Lower leg skin (tissue), 4 donors: ENCODE measurements around the gene CHST15. TPM values are rescaled to one million over a fixed set of nuclear protein-coding genes. Genes with fewer than 3 reads are reported as not detected.

Experiments used
- DNase-seq, 2 donors: peaks; one replicate each; pipeline ENCODE4 v3.0.0-alpha.2; 2019; ENCODE audit warnings: low spot score in 2 of 2
- H3K4me3 ChIP-seq: fragments of 200-600 bp; sonication (generic); 2 replicates; pipeline ENCODE4 v1.5.1; 2017; ENCODE audit warnings: mild to moderate bottlenecking, low read depth; ENCODE audit not compliant: poor library complexity, severe bottlenecking
- CTCF ChIP-seq, 3 donors: fragments of 450-650 bp; IDR thresholded peaks; one replicate each; pipeline ENCODE4 v1.5.1; 2016; ENCODE audit warnings: antibody characterized with exemption in 3 of 3, mild to moderate bottlenecking in 3 of 3, moderate library complexity in 2 of 3
- POLR2A ChIP-seq, 2 donors: fragments of 450-650 bp; IDR thresholded peaks; one replicate each; pipeline ENCODE4 v1.6.1; 2016 to 2017; ENCODE audit warnings: antibody characterized with exemption in 2 of 2, mild to moderate bottlenecking in 1 of 2, moderate library complexity in 1 of 2
- WGBS, 2 donors: methylation state at CpG; one replicate each; pipeline ENCODE4 v1.1.5; 2018; 5-methylcytosine and 5-hydroxymethylcytosine counted together
- intact Hi-C: fragments of 100-400 bp; cut with DNase I; formaldehyde crosslinking; loops from one replicate; pipeline ENCODE4 v1.15.0; 2023; ENCODE audit warnings: low total_unique reads
- total RNA-seq, 4 donors: library from RNA; depleted of rRNA; stranded (reverse); fragments of >200 nt; gene quantifications; one replicate each; pipeline ENCODE4 v1.1.0, GENCODE V29; 2016

CHST15 gene
- total RNA-seq, 4 donors from 2014 or later = 17.6 to 29.8 (median 19.4) TPM

- 64 to 65% methylated on average over 5 of the region's 5 CpGs for WGBS, 2 donors
- no peak overlapping the region for H3K4me3 ChIP-seq
- TF ChIP-seq POLR2A (IDR thresholded peaks at IDR 0.05) (no peak), CTCF (IDR thresholded peaks at IDR 0.05) (no peak)
- intact Hi-C loops = no loop called here
- no peak for DNase-seq
Observed at GRCh38 chr10:124107072-124107471, 13.7 kb upstream of the CHST15 start.

GRCh38 chr10:124106241-124106879 lies 13.0 kb upstream of the CHST15 start:
- no peak overlapping the region for H3K4me3 ChIP-seq
- intact Hi-C loops = no loop called here
- WGBS, 2 donors = 24 to 27% methylated on average over 9 of the region's 9 CpGs
- no peak for TF ChIP-seq POLR2A (IDR thresholded peaks at IDR 0.05)
- no peak for TF ChIP-seq CTCF (IDR thresholded peaks at IDR 0.05)
- DNase-seq = peak in 1 of 2 donors; percentile 59

- 37 to 51% methylated on average over 5 of the region's 5 CpGs for WGBS, 2 donors
- intact Hi-C loops = no loop called here
- H3K4me3 ChIP-seq = no peak overlapping the region
Observed at GRCh38 chr10:124105594-124105993, 12.2 kb upstream of the CHST15 start.

GRCh38 chr10:124105045-124105444 lies 11.6 kb upstream of the CHST15 start:
- H3K4me3 ChIP-seq = no peak overlapping the region
- TF ChIP-seq POLR2A (IDR thresholded peaks at IDR 0.05) (no peak), CTCF (IDR thresholded peaks at IDR 0.05) (no peak)
- 53 to 80% methylated on average over 6 of the region's 6 CpGs for WGBS, 2 donors
- DNase-seq = no peak
- intact Hi-C loops = no loop called here

More at GRCh38 chr10:124105594-124105993, 12.2 kb upstream of the CHST15 start:
- TF ChIP-seq POLR2A (IDR thresholded peaks at IDR 0.05) (no peak), CTCF (IDR thresholded peaks at IDR 0.05) (no peak)
- DNase-seq = no peak

- TF ChIP-seq CTCF (IDR thresholded peaks at IDR 0.05) (no peak), POLR2A (IDR thresholded peaks at IDR 0.05) (no peak)
- intact Hi-C loops = no loop called here
- no peak overlapping the region for H3K4me3 ChIP-seq
- DNase-seq = no peak
- WGBS, 2 donors = 96 to 97% methylated on average over 9 of the region's 9 CpGs
Observed at GRCh38 chr10:124104011-124104627, 10.7 kb upstream of the CHST15 start.
